ENCODE measurements around the gene RAPGEF1. TPM values are rescaled to one million over a fixed set of nuclear protein-coding genes. Genes with fewer than 3 reads are reported as not detected.
"Not testable (repeated sequence)": the region's sequence is repeated elsewhere in the genome, so short reads cannot be mapped to it uniquely, and the experiment has no call there.

Gene RAPGEF1
- total RNA-seq, 1 donor from 2014 or later = 26.2 TPM

- no peak for DNase-seq
Measured at GRCh38 chr9:131685753-131686706, 53.8 kb downstream of the RAPGEF1 start.

GRCh38 chr9:131683094-131683493 is 56.8 kb downstream of the RAPGEF1 start:
- not testable (repeated sequence) for DNase-seq

DNA sequence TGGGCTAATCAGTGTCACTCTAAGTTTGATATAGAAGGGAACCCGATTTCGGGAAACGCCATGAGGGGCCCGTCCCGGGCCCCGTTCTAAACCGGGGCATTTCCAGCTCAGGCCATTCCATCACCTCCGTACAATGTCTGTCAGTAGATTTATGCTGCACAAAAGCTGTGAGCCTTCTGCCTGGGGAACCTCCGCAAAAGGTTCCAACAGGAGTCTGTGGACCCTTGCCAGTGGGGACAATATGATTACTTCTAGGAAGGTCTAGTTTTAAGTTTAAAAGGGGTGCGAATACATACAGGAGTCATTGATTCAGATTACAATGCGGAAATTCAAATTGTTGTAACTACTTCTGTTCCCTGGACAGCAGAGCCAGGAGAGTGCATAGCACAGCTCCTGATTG is 57.6 kb downstream of the RAPGEF1 start:
- DNase-seq = no peak

- not testable (repeated sequence) for DNase-seq
Measured at GRCh38 chr9:131681826-131682225, 58.0 kb downstream of the RAPGEF1 start.

GRCh38 chr9:131681108-131681507 is 58.8 kb downstream of the RAPGEF1 start:
- not testable (repeated sequence) for DNase-seq

- DNase-seq = no peak
Measured at GRCh38 chr9:131679261-131680020, 60.4 kb downstream of the RAPGEF1 start.

DNA sequence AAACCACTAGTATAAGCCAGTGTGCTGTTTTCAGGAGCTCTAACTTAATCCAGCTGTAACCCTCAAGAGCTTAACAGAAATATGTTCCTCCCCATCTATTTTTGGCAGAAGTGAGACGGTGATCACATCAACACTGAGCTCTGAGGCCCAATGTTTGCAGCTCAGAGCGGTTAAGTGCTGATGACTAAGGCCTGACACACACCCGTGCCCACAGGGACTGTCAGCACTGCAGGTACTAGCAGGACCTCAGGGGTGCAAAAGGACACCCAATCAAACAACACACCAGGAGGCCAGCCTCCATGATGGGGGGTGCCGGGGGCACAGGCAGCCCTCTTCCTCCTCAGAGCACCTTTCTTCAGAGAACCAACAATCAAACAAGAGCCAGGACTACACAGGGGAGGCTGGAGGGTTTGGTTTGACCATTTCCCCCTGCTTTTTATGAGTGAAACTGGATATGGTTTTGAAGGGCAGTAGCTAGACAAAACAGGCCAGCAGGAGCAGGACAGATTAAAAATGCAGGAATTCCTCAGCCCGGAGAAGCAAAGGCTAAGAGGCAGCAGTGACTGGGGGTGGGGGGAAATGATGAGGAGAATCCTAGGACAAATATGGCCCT is 61.3 kb downstream of the RAPGEF1 start:
- peak; percentile 57 for DNase-seq

DNA sequence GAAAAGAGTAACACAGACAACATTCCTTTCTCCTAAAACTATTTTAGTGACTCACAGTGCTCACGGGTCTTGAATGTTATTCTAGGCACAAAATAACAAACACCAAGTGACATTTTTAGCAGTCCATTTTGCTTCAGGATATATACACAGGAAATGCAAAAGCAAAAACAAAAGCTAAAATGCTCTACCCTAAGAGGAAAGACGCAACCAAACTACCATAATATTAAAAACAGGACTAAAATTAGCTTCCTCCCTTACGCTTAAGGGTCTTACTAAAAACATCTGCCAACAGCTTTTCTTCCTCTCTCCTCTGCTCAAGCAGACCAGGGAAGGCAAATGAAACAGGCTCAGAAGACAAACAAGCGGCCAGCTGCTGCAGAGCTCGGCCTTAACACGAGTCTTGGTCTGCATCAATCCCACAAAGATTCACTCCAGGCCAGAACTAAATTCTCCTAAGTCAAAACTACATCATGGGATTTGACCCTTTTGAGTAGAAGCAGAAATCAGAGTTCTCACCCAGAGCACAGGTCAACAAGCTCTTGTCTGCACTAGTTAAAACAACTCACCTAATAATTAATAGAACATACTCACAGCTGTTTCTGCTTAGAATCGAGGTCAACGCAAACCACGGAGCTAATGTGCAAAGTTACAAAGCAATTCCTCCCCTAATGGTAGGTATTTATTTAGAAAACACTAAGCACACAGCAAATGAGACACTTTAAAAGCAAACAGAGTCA is 62.3 kb downstream of the RAPGEF1 start:
- no peak for DNase-seq

DNA sequence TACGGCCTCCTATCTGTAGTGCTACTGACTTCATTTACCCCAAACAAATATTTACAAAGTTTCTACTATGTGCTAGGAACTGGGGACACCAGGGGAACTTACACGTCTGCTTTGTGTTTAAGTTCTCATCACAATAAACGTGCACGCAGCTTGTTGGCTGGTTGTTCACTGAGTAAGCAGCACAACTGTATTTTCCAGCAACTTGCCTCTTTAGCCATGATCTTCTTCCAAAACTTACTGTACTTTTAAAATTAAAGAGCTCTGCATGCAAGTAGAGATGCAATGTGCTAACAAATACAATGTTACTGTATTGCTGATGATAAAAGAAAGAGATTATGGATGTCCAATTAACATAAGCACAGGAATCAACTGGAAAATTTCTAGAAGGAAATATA is 62.8 kb downstream of the RAPGEF1 start:
- DNase-seq = no peak

GRCh38 chr9:131676431-131676972 is 63.4 kb downstream of the RAPGEF1 start:
- no peak for DNase-seq

- DNase-seq = no peak
Measured at GRCh38 chr9:131675437-131676022, 64.3 kb downstream of the RAPGEF1 start.

DNA sequence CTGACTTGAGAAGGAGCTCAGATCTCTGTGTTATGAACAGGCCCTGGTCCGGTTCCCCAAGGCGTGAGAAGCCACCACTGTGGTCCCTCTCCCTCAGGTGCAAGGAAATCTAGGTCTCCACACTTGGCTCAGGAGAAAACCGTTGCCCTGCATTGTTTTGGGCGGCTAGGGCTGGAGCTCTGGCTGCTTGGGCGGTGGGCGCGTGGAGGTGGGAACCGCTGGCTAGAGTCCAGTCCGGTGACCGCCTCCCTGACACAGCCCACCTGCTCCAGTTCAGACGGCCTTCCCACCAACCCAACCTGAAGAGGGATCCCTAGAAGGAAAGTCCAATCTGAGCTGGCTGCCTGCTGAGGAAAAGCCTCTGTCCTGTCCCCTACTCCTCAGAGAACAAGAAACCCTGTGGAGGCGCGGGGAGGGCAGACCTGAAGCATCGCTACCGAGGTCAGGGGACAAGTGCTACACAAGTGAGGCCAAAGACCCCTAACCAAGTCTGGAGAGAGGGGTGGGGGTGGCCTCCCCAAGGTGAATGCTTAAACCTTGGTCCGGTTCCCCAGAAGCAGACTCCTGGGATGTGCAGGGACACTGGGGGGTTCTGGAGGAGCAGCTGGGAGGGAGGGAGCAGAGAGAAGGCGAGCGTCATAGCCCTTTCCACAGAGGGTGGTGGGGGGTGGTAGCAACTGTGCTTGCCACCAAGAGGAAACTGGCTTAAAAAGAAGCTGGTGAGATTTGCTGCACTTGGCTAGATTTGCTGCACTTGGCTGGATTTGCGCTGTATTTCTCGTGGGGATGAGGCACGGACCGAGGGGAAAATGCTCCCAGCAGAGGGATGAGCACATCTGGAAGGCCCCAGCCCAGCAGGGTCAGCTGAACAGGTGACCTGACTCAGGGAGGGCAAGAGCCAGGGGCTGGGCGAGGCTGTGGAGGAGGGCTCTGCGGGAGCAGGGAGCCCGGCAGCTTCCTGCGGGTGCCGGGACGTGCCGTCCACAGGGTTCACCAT is 65.2 kb downstream of the RAPGEF1 start:
- DNase-seq = no peak

- DNase-seq = no peak
Measured at GRCh38 chr9:131673531-131673930, 66.3 kb downstream of the RAPGEF1 start.

DNA sequence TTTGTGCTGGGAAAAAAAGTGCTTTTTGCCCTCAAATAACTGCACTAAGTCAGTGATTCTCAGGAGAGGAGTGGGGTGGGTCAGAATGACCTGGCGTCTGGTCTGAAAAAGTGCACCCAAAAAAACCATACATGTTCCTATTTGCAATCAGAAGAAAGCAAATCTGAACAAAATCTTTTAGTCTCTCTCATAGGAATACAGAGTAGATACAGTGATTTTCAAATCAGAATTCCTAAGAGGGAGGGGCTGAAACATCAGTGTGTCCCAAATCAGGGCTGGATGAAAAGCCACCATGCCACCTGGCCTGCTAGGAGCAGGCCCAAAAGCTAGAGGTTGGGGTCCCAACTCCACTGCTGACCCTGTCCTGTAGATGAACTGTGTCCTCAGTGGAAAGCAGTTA is 66.8 kb downstream of the RAPGEF1 start:
- DNase-seq = no peak

DNA sequence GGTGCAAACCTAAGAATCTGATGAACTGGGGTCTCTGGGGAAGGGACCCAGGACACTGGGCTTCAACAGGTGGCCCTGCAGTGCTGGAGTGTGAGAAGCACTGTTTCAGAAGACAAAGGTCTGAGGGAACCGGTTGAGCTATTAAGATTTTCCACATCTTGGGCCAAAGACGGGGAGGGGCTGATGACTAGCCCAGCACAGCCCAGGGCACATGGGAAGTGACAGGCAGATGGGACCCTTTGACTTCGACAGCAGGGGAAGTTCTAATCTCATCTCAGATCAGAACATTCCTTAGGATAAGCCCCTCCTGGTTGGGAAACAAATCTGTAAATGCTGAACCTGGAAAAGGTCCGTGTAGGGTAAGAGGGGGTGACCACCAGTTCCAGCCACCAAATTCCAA is 67.4 kb downstream of the RAPGEF1 start:
- DNase-seq = no peak

- DNase-seq = no peak
Measured at GRCh38 chr9:131671133-131671520, 68.7 kb downstream of the RAPGEF1 start.

DNA sequence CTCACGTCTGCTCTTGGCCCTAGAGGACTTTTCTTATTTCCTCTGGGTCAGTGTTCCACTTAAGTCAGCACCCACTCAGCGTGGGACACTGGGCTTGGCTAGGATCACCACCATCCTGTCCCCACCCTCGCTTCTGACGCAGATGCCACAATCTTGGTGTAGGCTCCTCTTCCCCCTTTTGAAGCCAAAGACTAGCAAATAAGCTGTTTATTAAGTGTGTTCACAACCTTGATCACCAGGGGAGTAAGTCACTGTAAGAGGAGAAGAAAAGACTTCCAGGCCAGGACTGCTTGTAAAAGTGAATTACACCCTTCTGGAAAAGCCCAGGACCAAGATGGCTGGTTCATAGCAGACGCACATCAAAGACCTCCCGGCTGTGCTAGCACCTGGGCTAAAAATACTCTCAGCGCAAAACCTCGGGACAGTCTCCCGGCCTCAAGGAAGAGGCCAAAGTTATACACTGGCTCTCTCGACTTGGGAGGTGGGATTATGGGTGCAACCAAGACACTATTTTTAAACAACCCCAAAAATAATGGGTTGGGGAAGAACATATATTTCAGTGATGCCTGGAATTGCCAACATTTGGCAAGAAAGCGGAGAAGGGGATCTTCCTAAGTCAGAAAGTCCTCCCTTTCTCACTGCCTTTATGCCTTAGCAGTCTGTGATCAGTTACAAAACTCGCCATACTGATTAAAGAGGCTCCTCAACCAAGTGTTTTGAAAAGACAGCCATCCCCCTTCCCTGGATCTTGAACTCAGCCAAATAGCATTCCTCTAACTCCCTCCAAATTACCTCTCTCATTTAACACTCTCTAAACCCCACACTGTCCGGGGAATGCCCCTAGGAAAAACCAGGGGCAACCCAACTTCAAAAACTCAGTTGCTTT is 69.4 kb downstream of the RAPGEF1 start:
- DNase-seq = no peak

DNA sequence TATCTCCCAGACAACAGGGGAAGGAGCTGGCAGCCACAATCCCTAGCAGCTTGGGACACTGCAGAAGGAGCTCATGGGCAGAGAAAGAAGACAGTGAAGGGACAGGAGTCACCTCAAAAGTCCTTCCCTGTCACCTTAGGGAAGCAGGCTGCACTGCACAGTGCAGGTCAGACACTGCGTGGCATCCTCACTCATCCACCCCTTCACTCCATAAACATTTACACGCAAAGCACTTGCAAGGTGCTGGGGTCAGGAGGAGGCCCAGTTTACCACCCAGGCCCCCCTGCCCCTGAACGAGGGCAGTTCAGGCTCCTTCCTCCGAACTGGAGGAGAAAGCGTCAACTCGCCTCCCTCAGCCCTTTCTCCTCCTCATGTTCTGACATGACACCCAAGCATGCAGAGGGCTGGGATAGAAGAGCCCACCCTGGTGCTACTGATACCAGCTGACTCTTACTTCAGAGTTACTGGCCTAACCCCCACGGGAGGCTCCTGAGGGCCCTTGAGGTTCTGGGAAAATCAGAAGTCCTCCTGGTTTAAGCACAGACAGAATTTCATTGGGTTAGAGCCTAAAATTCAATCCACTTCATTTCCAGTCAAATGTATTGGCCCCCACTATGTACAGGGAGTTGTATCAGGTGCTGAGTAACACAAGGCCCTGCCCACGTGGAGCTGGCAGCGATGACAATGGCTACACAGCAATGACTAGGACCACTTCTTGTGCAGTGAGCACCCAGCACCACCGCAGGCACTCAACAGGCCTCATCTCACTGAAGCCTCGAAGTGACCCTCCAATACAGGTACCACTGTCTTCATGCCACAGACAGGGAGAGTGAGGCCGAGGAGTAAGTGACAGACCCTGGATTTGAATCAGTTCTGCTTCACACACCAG is 70.4 kb downstream of the RAPGEF1 start:
- DNase-seq = no peak

Data from occipital lobe (tissue), 2 donors.